ENCODE measurements around the gene SIMC1. TPM values are rescaled to one million over a fixed set of nuclear protein-coding genes. Genes with fewer than 3 reads are reported as not detected.

SIMC1 gene
- total RNA-seq, 1 experiment from 2014 or later: 7.5 TPM

DNA sequence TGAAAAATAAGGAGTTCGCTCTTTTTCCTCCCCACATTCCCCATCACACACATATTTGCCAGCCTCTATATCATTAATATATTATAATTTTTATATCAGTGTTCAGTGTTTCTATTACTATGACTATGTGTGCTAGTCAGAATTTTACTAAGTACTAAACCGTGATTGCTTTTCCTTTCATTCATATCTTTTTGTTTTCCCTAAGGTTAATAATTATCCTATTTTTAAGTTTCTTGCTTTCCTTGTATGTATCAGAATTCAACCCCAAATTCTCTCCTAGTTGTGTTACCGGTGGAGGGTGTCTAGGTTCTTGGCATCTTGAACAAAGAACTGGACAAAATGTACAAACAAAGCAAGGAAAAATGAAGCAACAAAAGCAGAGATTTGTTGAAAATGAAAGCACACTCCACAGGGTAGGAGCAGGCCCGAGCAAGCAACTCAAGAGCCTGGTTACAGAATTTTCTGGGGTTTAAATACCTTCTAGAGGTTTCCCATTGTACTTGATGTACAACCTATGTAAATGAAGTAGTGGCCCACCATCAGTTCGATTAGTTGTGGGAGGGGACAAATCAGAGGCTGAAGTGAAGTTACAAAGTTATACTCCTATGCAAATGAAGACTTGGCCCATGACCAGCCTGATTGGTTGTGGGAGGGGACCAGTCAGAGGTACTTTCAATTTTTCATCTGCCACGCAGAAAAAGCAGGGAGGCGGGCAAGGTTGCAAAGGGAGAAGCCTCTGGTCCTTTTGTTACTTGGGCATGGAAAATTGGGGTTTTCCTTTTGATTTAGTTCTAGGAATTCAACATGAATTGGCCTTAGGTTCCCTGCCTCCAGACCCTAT, 79.5 kb downstream of the SIMC1 start:
- Histone ChIP-seq H4K20me1 (ENCODE audit: low read length) (no peaks in the 10 kb centered on the region), H3K36me3 (ENCODE audit: low read depth, low read length) (no peaks in the 10 kb centered on the region), H3K79me2 (ENCODE audit: low read length) (no peaks in the 10 kb centered on the region), H3K4me3 (ENCODE audit: low read length) (no peak overlapping the region), H3K9ac (ENCODE audit: low read length) (no peak overlapping the region), H3K9me3 (ENCODE audit: low read length) (no peaks in the 10 kb centered on the region), H3K27ac (ENCODE audit: low read length) (no peak overlapping the region), H3F3A (ENCODE audit: low read length, unreplicated experiment) (no peaks in the 10 kb centered on the region), H3K4me2 (ENCODE audit: low read length) (no peak overlapping the region), H3K4me1 (ENCODE audit: insufficient read depth, low read length) (no peaks in the 10 kb centered on the region), H3K9me2 (replicated peaks; ENCODE audit: low read length) (no peaks in the 10 kb centered on the region), H3K27me3 (ENCODE audit: low read length) (no peaks in the 10 kb centered on the region), H2AFZ (ENCODE audit: low read length) (no peak overlapping the region)
- TF ChIP-seq EZH2 (IDR thresholded peaks at IDR 0.05; ENCODE audit: low read length, unreplicated experiment) (no peak), EZH2phosphoT487 (IDR thresholded peaks at IDR 0.05; ENCODE audit: borderline replicate concordance, low read length) (no peak)
- TF ChIP-seq, protein P1, sequence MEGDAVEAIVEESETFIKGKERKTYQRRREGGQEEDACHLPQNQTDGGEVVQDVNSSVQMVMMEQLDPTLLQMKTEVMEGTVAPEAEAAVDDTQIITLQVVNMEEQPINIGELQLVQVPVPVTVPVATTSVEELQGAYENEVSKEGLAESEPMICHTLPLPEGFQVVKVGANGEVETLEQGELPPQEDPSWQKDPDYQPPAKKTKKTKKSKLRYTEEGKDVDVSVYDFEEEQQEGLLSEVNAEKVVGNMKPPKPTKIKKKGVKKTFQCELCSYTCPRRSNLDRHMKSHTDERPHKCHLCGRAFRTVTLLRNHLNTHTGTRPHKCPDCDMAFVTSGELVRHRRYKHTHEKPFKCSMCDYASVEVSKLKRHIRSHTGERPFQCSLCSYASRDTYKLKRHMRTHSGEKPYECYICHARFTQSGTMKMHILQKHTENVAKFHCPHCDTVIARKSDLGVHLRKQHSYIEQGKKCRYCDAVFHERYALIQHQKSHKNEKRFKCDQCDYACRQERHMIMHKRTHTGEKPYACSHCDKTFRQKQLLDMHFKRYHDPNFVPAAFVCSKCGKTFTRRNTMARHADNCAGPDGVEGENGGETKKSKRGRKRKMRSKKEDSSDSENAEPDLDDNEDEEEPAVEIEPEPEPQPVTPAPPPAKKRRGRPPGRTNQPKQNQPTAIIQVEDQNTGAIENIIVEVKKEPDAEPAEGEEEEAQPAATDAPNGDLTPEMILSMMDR (conservative IDR thresholded peaks at IDR 0.05; ENCODE audit: low read depth, low read length): no peak
- ChIA-PET POLR2A (ENCODE audit: unreplicated experiment) (no interaction called here), CTCF (no interaction called here)
- ATAC-seq (no peak), DNase-seq (no peak)
- intact Hi-C loops (cut with micrococcal nuclease): no loop called here
- no TSS peak for BruUV-seq (replicated peaks)

DNA sequence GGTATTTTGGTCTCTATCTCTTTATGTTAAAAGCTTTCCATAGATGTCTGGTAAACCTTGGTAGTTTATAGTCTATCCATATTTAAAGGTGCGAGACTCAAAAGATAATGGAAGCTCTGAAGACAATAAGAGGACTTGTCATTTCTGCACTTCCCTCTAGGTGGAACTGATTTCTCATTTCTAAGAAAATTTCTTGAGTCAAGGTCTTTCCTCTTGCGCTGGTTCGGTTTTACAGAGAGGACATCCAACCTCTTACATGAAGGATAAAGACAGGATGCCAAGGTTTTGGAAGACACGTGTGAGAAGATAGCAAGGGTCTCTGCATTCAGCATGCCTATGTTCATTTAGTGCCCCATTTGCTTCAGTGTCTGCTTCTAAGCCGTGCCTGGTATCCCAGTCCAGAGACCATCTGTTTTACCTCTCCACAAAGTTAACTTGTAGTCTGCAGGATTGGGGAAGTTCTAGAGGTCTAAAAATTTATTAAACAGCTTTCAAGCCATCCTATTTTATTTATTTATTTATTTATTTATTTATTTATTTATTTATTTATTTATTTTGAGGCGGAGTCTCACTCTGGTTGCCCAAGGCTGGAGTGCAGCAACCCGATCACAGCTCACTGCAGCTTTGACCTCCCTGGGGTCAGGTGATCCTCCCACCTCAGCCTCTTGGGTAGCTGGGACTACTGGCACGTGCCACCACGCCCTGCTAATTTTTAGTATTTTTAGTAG, 81.8 kb downstream of the SIMC1 start:
- no peaks in the 10 kb centered on the region for H3K79me2 ChIP-seq (ENCODE audit: low read length)
- H3K9me2 ChIP-seq (replicated peaks; ENCODE audit: low read length): no peaks in the 10 kb centered on the region
- no peaks in the 10 kb centered on the region for H4K20me1 ChIP-seq (ENCODE audit: low read length)
- no peaks in the 10 kb centered on the region for H3F3A ChIP-seq (ENCODE audit: low read length, unreplicated experiment)
- H3K27me3 ChIP-seq (ENCODE audit: low read length): no peaks in the 10 kb centered on the region
- no peak overlapping the region for H3K27ac ChIP-seq (ENCODE audit: low read length)
- CTCF ChIA-PET: interaction anchor here (0.9 kb wide), 1 partner anchor 86 kb away, joined by 3 read pairs; no protein-coding TSS in a partner anchor
- TF ChIP-seq, protein P1 (conservative IDR thresholded peaks at IDR 0.05; ENCODE audit: low read depth, low read length): peak; percentile 44
- TF ChIP-seq EZH2 (IDR thresholded peaks at IDR 0.05; ENCODE audit: low read length, unreplicated experiment): no peak
- no peak overlapping the region for H3K4me3 ChIP-seq (ENCODE audit: low read length)
- H3K9ac ChIP-seq (ENCODE audit: low read length): no peak overlapping the region
- DNase-seq (peak; percentile 34), ATAC-seq (peak; percentile 45; the same call in 1 of the 2 replicates)
- H3K9me3 ChIP-seq (ENCODE audit: low read length): no peaks in the 10 kb centered on the region
- no peaks in the 10 kb centered on the region for H3K4me1 ChIP-seq (ENCODE audit: insufficient read depth, low read length)
- H2AFZ ChIP-seq (ENCODE audit: low read length): no peak overlapping the region
- BruUV-seq (replicated peaks): no TSS peak
- POLR2A ChIA-PET (ENCODE audit: unreplicated experiment): no interaction called here
- intact Hi-C loops (cut with micrococcal nuclease): no loop called here
- no peaks in the 10 kb centered on the region for H3K36me3 ChIP-seq (ENCODE audit: low read depth, low read length)
- H3K4me2 ChIP-seq (ENCODE audit: low read length): no peak overlapping the region

DNA sequence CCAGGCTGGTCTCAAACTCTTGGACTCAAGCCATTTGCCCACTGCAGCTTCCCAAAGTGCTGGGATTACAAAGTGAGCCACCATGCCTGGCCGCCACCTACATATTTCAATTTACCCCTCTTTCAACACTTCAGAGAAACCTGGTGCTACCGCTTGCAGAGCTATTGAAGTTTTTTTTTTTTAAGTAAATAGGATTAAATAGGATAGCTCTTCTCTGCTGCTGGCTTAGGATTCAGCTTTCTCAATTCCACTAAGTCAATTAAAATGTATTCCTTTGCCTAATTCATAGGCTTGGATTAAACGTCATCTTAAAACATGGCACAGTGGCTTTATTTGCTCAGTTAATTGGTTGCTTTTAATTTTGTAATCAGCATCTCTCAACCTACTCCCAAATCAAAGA, 82.4 kb downstream of the SIMC1 start:
- TF ChIP-seq, protein P1 (conservative IDR thresholded peaks at IDR 0.05; ENCODE audit: low read depth, low read length): no peak
- TF ChIP-seq EZH2 (IDR thresholded peaks at IDR 0.05; ENCODE audit: low read length, unreplicated experiment) (no peak), EZH2phosphoT487 (IDR thresholded peaks at IDR 0.05; ENCODE audit: borderline replicate concordance, low read length) (no peak)
- no peaks in the 10 kb centered on the region for H3K9me3 ChIP-seq (ENCODE audit: low read length)
- H3K27me3 ChIP-seq (ENCODE audit: low read length): no peaks in the 10 kb centered on the region
- H3K4me2 ChIP-seq (ENCODE audit: low read length): no peak overlapping the region
- no peaks in the 10 kb centered on the region for H3K36me3 ChIP-seq (ENCODE audit: low read depth, low read length)
- DNase-seq (no peak), ATAC-seq (no peak)
- ChIA-PET POLR2A (ENCODE audit: unreplicated experiment) (no interaction called here), CTCF (interaction anchor here (0.9 kb wide), 1 partner anchor 85 kb away, joined by 3 read pairs; no protein-coding TSS in a partner anchor)
- H3K4me3 ChIP-seq (ENCODE audit: low read length): no peak overlapping the region
- H2AFZ ChIP-seq (ENCODE audit: low read length): no peak overlapping the region
- no peaks in the 10 kb centered on the region for H3K4me1 ChIP-seq (ENCODE audit: insufficient read depth, low read length)
- intact Hi-C loops (cut with micrococcal nuclease): no loop called here
- H3K27ac ChIP-seq (ENCODE audit: low read length): no peak overlapping the region
- no peaks in the 10 kb centered on the region for H3F3A ChIP-seq (ENCODE audit: low read length, unreplicated experiment)
- no TSS peak for BruUV-seq (replicated peaks)
- no peaks in the 10 kb centered on the region for H4K20me1 ChIP-seq (ENCODE audit: low read length)
- H3K79me2 ChIP-seq (ENCODE audit: low read length): no peaks in the 10 kb centered on the region
- H3K9me2 ChIP-seq (replicated peaks; ENCODE audit: low read length): no peaks in the 10 kb centered on the region
- no peak overlapping the region for H3K9ac ChIP-seq (ENCODE audit: low read length)

Measured in PC-3 (cell line).